Cortex of kidney (tissue), 1 donor: ENCODE measurements around the gene LRRK1.
"Not testable (repeated sequence)": the region's sequence is repeated elsewhere in the genome, so short reads cannot be mapped to it uniquely, and the experiment has no call there.

Experiments
- DNase-seq: peaks from one replicate; lab custom pipeline; 2025; lab: John Stamatoyannopoulos, UW

Gene LRRK1

GRCh38 chr15:101070024-101070423, 150.9 kb downstream of the LRRK1 start:
- DNase-seq, result no peak

- no peak for DNase-seq
These were observed 151.5 kb downstream of the LRRK1 start for GRCh38 chr15:101070502-101071273.

- no peak for DNase-seq
These were observed 152.5 kb downstream of the LRRK1 start for GRCh38 chr15:101071651-101072050.

GRCh38 chr15:101072235-101072634, 153.1 kb downstream of the LRRK1 start:
- not testable (repeated sequence) for DNase-seq

- DNase-seq, result not testable (repeated sequence)
These were observed 158.9 kb downstream of the LRRK1 start for GRCh38 chr15:101077806-101078668.

- no peak for DNase-seq
These were observed 159.6 kb downstream of the LRRK1 start for GRCh38 chr15:101078669-101079323.

- DNase-seq, result no peak
These were observed 162.7 kb downstream of the LRRK1 start for GRCh38 chr15:101081900-101082299.

GRCh38 chr15:101083336-101084045, 164.3 kb downstream of the LRRK1 start:
- no peak for DNase-seq

GRCh38 chr15:101084801-101085200, 165.6 kb downstream of the LRRK1 start:
- DNase-seq, result no peak

GRCh38 chr15:101085311-101085700, 166.1 kb downstream of the LRRK1 start:
- DNase-seq, result no peak

- no peak for DNase-seq
These were observed 167.4 kb downstream of the LRRK1 start for GRCh38 chr15:101086394-101087171.

GRCh38 chr15:101087172-101087769, 168.1 kb downstream of the LRRK1 start:
- no peak for DNase-seq

- no peak for DNase-seq
These were observed 169.1 kb downstream of the LRRK1 start for GRCh38 chr15:101088271-101088670.

- DNase-seq, result no peak
These were observed 169.8 kb downstream of the LRRK1 start for GRCh38 chr15:101088788-101089578.

GRCh38 chr15:101089579-101090427, 170.6 kb downstream of the LRRK1 start:
- DNase-seq, result no peak

GRCh38 chr15:101090428-101090790, 171.3 kb downstream of the LRRK1 start:
- DNase-seq, result no peak

- DNase-seq, result no peak
These were observed 172.2 kb downstream of the LRRK1 start for GRCh38 chr15:101091080-101092017.
